H9 (cell line): ENCODE results near the gene HOXD8. TPM values are rescaled to one million over a fixed set of nuclear protein-coding genes. Genes with fewer than 3 reads are reported as not detected.

Experiments
- DNase-seq: peaks from one replicate; pipeline ENCODE4 v3.0.0-alpha.2; 2017
- H2AFZ ChIP-seq: one replicate; pipeline ENCODE4 v1.6.1; 2013; ENCODE audit warnings: mild to moderate bottlenecking, low read length, control low read depth, moderate library complexity
- H2AK5ac ChIP-seq: 2 replicates; pipeline ENCODE4 v1.6.1; 2013; ENCODE audit warnings: low read length, control low read depth, mixed read lengths; ENCODE audit not compliant: insufficient read length
- H2BK120ac ChIP-seq: one replicate; pipeline ENCODE4 v1.6.1; 2013; ENCODE audit warnings: low read depth, mild to moderate bottlenecking, low read length, control low read depth, inconsistent platforms; ENCODE audit not compliant: poor library complexity, severe bottlenecking
- H2BK12ac ChIP-seq: 2 replicates; pipeline ENCODE4 v1.6.1; 2013; ENCODE audit warnings: low read length, control low read depth, mixed read lengths, low read depth; ENCODE audit not compliant: insufficient read length
- H2BK15ac ChIP-seq: 2 replicates; pipeline ENCODE4 v1.6.1; 2013; ENCODE audit warnings: low read depth, low read length, control low read depth
- H2BK20ac ChIP-seq: one replicate; pipeline ENCODE4 v1.6.1; 2013; ENCODE audit warnings: low read depth, mild to moderate bottlenecking, low read length, control low read depth, inconsistent platforms; ENCODE audit not compliant: poor library complexity, severe bottlenecking
- H2BK5ac ChIP-seq: 2 replicates; pipeline ENCODE4 v1.6.1; 2013; ENCODE audit warnings: low read length, control low read depth, mixed read lengths; ENCODE audit not compliant: insufficient read length
- H3K14ac ChIP-seq: 2 replicates; pipeline ENCODE4 v1.6.1; 2013; ENCODE audit warnings: low read length, control low read depth; ENCODE audit not compliant: insufficient read depth
- H3K18ac ChIP-seq: 2 replicates; pipeline ENCODE4 v1.6.1; 2013; ENCODE audit warnings: low read depth, mild to moderate bottlenecking, mixed read lengths, low read length, control low read depth; ENCODE audit not compliant: insufficient read length
- H3K23ac ChIP-seq: 2 replicates; pipeline ENCODE4 v1.6.1; 2013; ENCODE audit warnings: low read length, control low read depth, mixed read lengths, low read depth; ENCODE audit not compliant: insufficient read length
- H3K23me2 ChIP-seq: 2 replicates; pipeline ENCODE4 v1.6.1; 2013; ENCODE audit warnings: low read depth, mild to moderate bottlenecking, mixed read lengths, low read length, control low read depth; ENCODE audit not compliant: insufficient read length, poor library complexity, severe bottlenecking
- H3K27ac ChIP-seq: 2 replicates; pipeline ENCODE4 v1.5.1; 2013; ENCODE audit warnings: low read length, control low read depth, mixed read lengths, low read depth; ENCODE audit not compliant: insufficient read length
- H3K27me3 ChIP-seq: 2 replicates; pipeline ENCODE4 v1.6.1; 2013; ENCODE audit warnings: low read length, control low read depth, inconsistent platforms; ENCODE audit not compliant: insufficient read depth
- H3K4ac ChIP-seq: 2 replicates; pipeline ENCODE4 v1.6.1; 2013; ENCODE audit warnings: low read depth, mild to moderate bottlenecking, control low read depth, inconsistent platforms, low read length, moderate library complexity
- H3K4me1 ChIP-seq: 2 replicates; pipeline ENCODE4 v1.6.1; 2013; ENCODE audit warnings: low read length, control low read depth, inconsistent platforms; ENCODE audit not compliant: insufficient read depth
- H3K4me2 ChIP-seq: 2 replicates; pipeline ENCODE4 v1.6.1; 2013; ENCODE audit warnings: low read length, control low read depth, mixed read lengths; ENCODE audit not compliant: insufficient read length, insufficient read depth
- H3K56ac ChIP-seq: 2 replicates; pipeline ENCODE4 v1.6.1; 2013; ENCODE audit warnings: low read depth, mild to moderate bottlenecking, mixed read lengths, low read length, control low read depth; ENCODE audit not compliant: insufficient read length
- H3K79me1 ChIP-seq: 2 replicates; pipeline ENCODE4 v1.6.1; 2013; ENCODE audit warnings: low read depth, mild to moderate bottlenecking, moderate library complexity, low read length, control low read depth, inconsistent platforms; ENCODE audit not compliant: insufficient read depth, poor library complexity, severe bottlenecking
- H3K79me2 ChIP-seq: 2 replicates; pipeline ENCODE4 v1.6.1; 2013; ENCODE audit warnings: low read length, control low read depth, inconsistent platforms; ENCODE audit not compliant: insufficient read depth
- H3K9ac ChIP-seq: 2 replicates; pipeline ENCODE4 v1.6.1; 2013; ENCODE audit warnings: low read length, control low read depth, mixed read lengths; ENCODE audit not compliant: insufficient read length; ENCODE audit errors: extremely low read depth
- H3K9me3 ChIP-seq: one replicate; pipeline ENCODE4 v1.6.1; 2013; ENCODE audit warnings: low read depth, low read length, inconsistent platforms; ENCODE audit not compliant: control insufficient read depth
- H3T11ph ChIP-seq: one replicate; pipeline ENCODE4 v1.6.1; 2013; ENCODE audit warnings: mild to moderate bottlenecking, low read length, control low read depth, inconsistent platforms
- H4K20me1 ChIP-seq: one replicate; pipeline ENCODE4 v1.6.1; 2013; ENCODE audit not compliant: control insufficient read depth, insufficient read length, insufficient read depth
- H4K5ac ChIP-seq: 2 replicates; pipeline ENCODE4 v1.6.1; 2013; ENCODE audit warnings: low read depth, mild to moderate bottlenecking, mixed read lengths, low read length, control low read depth; ENCODE audit not compliant: insufficient read length
- H4K8ac ChIP-seq: replicated peaks from 2 replicates; pipeline ENCODE4 v1.6.1; 2013; ENCODE audit warnings: low read length, control low read depth, mixed read lengths, low read depth; ENCODE audit not compliant: insufficient read length
- H4K91ac ChIP-seq: 2 replicates; pipeline ENCODE4 v1.6.1; 2013; ENCODE audit warnings: low read depth, mild to moderate bottlenecking, moderate library complexity, mixed read lengths, low read length, control low read depth; ENCODE audit not compliant: insufficient read length
- H3K27ac Mint-ChIP-seq, 3 experiments: 2 replicates in 2 of 3; 3 replicates in 1 of 3; pipeline ENCODE4 v1.8.0; 2020 to 2021; ENCODE audit warnings: mixed read lengths in 3 of 3, mild to moderate bottlenecking in 1 of 3, moderate library complexity in 1 of 3
- H3K27me3 Mint-ChIP-seq: 2 replicates; pipeline ENCODE4 v1.8.0; 2021; ENCODE audit warnings: low read depth, mild to moderate bottlenecking, moderate library complexity, mixed read lengths
- H3K36me3 Mint-ChIP-seq, 3 experiments: 2 replicates in 2 of 3; 3 replicates in 1 of 3; pipeline ENCODE4 v1.8.0; 2020 to 2021; ENCODE audit warnings: low read depth in 3 of 3, mixed read lengths in 3 of 3; ENCODE audit not compliant: insufficient read depth in 1 of 3
- H3K4me1 Mint-ChIP-seq, 2 experiments: 2 replicates each; pipeline ENCODE4 v1.8.0; 2020; ENCODE audit warnings: mixed read lengths in 2 of 2
- H3K4me3 Mint-ChIP-seq, 2 experiments: 2 replicates in 1 of 2; 3 replicates in 1 of 2; pipeline ENCODE4 v1.8.0; 2020 to 2021; ENCODE audit warnings: mild to moderate bottlenecking in 2 of 2, mixed read lengths in 2 of 2, moderate library complexity in 1 of 2
- H3K9me3 Mint-ChIP-seq, 2 experiments: 2 replicates in 1 of 2; 3 replicates in 1 of 2; pipeline ENCODE4 v1.8.0; 2020; ENCODE audit warnings: mild to moderate bottlenecking in 2 of 2, mixed read lengths in 2 of 2, moderate library complexity in 1 of 2
- CTCF ChIP-seq: fragments of 200-600 bp; sonication (generic); conservative IDR thresholded peaks from 3 replicates; pipeline ENCODE4 v1.8.0; 2021; ENCODE audit warnings: antibody characterized with exemption, mild to moderate bottlenecking
- WGBS: extraction: QIAGEN DNeasy Blood & Tissue Kit; methylation state at CpG from one replicate; pipeline ENCODE4 v1.1.7; 2013; ENCODE audit warnings: missing lambda C conversion rate, low lambda C conversion rate, mixed read lengths; ENCODE audit not compliant: insufficient read length; ENCODE audit errors: extremely low coverage; 5-methylcytosine and 5-hydroxymethylcytosine counted together
- total RNA-seq: library from RNA; stranded (reverse); gene quantifications from 2 replicates; pipeline ENCODE4 v1.2.1, GENCODE V29; 2021

HOXD8 gene
- total RNA-seq, 1 experiment from 2014 or later = not detected

- H2BK5ac ChIP-seq = no peak overlapping the region
- WGBS = no CpG with 5 or more reads among the region's 9 CpGs
- H2BK15ac ChIP-seq = no peak overlapping the region
- peaks cover 92% of the 10 kb centered on the region for H3K27me3 ChIP-seq
- no peak overlapping the region for H3K18ac ChIP-seq
- no peaks in the 10 kb centered on the region for H3K79me1 ChIP-seq
- no peak overlapping the region for H3K4me3 Mint-ChIP-seq
- no peak overlapping the region for H2BK20ac ChIP-seq
- no peak overlapping the region for H4K5ac ChIP-seq
- H3K4me1 Mint-ChIP-seq = peaks cover 12 to 22% of the 10 kb centered on the region in 2 experiments
- no peak overlapping the region for H2BK120ac ChIP-seq
- H3K9ac ChIP-seq = no peak overlapping the region
- H3K27ac Mint-ChIP-seq = no peak overlapping the region
- H4K91ac ChIP-seq = no peak overlapping the region
- no peak overlapping the region for H3T11ph ChIP-seq
- H3K27me3 Mint-ChIP-seq = peaks cover 97% of the 10 kb centered on the region
- H3K4ac ChIP-seq = no peak overlapping the region
- H3K14ac ChIP-seq = no peak overlapping the region
- no peak for TF ChIP-seq CTCF
- H3K9me3 Mint-ChIP-seq = peaks cover 0 to 13% of the 10 kb centered on the region in 2 experiments; a peak in 4 of 5 replicates
- DNase-seq = peak; percentile 27
- H3K79me2 ChIP-seq = no peaks in the 10 kb centered on the region
- H3K36me3 Mint-ChIP-seq = no peaks in the 10 kb centered on the region; a peak in 2 of 7 replicates
- no peaks in the 10 kb centered on the region for H4K20me1 ChIP-seq
- no peak overlapping the region for H2AFZ ChIP-seq
- no peaks in the 10 kb centered on the region for H3K9me3 ChIP-seq
- H3K56ac ChIP-seq = no peak overlapping the region
- no peaks in the 10 kb centered on the region for H3K4me1 ChIP-seq
- H4K8ac ChIP-seq = no peak overlapping the region
- H3K23ac ChIP-seq = no peak overlapping the region
- no peak overlapping the region for H2AK5ac ChIP-seq
- H3K4me2 ChIP-seq = no peak overlapping the region
- no peak overlapping the region for H2BK12ac ChIP-seq
- no peaks in the 10 kb centered on the region for H3K23me2 ChIP-seq
- H3K27ac ChIP-seq = no peak overlapping the region
These were observed 4.3 kb upstream of the HOXD8 start for GRCh38 chr2:176124947-176125771.
